Iris pigment epithelial cell (primary cell): Measurements from ENCODE around the gene ABCA8.
A peak's percentile ranks its signal among the peaks of the same experiment; 100 is the strongest.

Source experiments
- DNase-seq: peaks from one replicate; pipeline ENCODE4 v3.0.0-alpha.2; 2011; ENCODE audit warnings: low read depth

ABCA8 gene

DNA sequence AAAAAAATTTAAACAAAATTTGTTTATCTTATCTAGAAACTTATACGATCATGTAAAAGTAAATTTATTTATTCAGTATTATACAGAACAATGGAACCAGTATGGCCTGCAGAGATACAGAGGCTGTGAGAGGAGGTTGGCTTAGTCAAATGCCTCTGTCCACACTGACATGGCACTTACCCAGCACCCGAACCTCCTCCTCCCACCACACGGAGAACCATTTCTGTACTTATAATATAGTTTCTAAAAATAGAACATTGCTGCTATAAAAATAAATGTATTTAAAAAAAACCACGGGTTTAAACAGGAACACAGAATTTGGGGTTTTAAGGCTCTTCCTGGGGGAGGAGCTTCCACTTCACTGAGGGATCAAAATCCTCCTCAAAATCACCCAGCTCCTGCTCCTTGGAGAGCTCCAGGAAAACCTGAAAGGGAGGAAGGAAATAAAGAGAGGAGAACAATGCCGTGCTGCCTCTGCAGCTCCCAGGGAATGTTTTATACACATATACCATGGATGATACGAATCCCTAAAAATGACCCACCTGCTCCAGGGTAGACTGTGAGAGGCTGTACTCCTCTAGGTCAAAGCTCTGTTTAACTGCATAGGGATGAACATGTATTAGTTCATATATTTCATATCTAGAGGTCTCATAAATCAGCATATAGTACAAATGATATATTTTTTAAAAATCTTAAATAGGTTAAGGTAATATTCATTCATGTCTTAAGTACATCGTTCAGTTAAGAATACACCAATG lies 87.3 kb downstream of the ABCA8 start:
- DNase-seq, result no peak

GRCh38 chr17:68865584-68865983 lies 89.6 kb downstream of the ABCA8 start:
- DNase-seq, result no peak

DNA sequence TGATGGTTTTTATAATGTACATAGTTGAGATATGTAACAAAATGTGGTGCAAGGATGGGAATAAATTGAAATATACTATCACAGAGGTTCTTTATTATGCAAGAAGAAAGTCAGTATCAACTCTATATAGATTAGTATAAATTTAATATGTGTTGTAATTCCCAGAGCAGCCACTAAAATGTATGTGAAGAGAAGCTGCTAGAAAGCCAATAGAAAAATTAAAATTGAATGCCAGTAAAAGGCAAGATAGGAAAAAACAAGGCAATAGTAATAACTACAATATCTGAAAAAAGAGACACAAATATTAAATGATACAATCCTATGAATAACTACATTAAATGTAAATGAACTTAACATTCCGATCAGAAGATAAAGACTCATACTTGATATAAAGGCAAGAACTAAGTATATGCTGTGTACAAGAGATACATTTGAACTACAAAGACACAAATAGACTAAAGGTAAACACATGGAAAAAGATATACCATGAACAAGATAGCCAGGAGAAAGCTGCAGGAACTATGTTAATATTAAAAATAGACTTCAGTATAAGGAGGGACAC lies 92.0 kb downstream of the ABCA8 start:
- DNase-seq, result no peak

DNA sequence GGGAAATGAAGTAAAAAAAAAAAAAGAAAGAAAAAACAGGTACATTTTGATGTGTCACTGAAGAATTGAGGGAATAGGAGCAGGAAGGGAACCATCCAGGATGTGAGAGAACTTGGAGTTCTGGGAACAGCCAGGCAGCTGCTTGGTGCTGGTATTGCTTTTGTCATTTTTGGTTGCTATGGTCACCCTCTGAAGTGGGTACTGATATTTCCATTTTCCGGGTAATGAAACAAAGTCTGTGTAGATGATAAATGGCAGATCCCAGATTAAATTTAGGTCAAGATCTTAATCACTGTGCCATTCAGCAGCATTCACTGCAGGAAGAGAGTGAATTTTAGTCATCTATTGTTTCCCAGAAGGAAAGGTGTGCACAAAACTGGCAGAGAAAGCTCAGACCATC lies 93.6 kb downstream of the ABCA8 start:
- no peak for DNase-seq

DNA sequence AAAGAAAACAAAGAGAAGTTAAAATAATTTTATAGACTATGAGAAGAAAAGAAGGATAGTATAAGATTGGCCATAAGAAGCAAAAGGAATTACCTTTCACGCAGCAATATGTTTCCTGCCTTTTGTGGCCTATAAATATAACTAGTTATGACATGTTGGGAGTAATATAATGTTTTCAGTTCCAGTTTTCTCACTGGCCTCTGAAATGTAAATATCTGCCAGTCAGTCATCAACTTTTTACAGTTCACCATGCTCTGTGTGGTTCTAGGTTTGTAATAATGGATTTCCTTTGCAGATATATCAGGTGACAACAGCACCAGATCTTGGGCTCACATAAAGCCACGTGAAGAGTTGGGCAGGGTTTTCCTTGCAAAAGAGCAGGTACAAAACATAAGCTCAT lies 94.3 kb downstream of the ABCA8 start:
- DNase-seq, result no peak

DNA sequence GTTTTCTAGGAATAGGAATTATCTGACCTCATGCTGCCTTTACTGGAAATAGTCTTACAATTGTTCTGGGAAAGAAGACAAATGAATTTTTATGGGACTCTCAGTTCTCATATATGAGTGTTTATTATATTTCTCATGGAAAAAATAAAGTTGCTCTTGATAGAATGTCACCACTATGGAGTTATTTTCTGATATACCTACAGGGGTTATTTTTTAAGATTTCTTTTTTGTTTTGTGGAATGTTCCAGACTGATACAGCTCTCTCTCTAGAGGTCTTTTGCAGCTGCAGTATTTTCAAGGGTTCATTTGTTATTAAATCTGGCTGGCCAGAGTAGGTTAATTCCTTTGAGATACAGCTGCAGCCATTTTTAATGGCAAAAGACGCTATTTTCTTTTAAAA lies 100.7 kb downstream of the ABCA8 start:
- DNase-seq, result no peak

DNA sequence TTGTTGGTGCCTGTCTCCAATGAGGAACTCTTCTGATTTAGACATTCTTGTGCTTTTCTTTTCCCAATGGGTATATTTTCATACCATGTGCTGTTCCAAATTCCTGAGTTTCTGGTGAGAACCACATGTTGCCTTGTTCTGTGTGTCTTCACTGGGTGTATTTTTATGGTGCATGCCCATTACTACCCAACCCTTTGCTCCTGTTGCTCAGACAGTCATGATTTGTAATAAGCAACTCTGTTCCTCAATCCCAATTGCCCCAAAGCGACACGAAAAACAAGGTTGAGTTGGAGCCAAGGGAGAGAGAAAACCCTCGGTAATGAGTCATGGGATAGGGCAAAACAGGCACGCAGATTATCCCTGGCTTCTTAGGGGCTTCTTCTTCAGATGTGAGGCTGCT lies 101.8 kb downstream of the ABCA8 start:
- DNase-seq, result no peak

DNA sequence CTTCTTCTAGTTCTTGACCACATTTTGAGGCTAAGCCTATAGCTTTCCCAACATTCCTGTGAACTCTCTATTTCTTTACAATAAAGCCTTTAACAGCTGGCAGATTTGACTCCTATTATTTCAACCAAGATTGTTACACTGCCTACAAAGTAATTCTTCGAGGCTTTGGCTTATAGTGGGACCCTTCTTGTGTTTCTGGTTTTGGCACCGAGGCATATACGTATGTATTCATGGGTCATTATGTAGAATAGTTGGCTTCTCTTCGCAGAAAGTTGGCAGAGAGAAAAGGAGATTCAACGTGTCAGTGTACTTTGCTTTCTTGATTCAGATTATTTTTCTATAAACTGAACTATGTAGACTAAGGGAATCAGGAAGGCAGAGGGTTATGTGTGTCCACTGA lies 102.2 kb downstream of the ABCA8 start:
- no peak for DNase-seq

DNA sequence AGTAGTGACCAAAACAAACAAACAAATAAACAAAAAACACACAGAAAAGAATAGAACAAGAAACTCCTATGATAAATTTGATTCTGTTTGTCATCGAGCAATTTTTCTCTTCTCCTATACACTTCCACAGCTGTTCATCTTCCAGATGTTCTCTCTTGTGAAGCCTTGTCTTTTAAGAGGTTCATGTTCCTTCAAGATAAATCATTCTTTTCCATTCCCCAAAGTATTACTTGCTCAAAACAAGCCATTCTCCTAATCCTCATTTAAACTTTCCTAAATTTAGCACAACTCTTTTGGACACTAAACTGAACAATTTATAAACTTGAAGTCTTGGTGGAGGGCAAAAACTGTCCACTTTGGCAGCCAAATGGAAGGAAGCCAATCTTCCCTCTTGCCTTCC lies 103.3 kb downstream of the ABCA8 start:
- no peak for DNase-seq

GRCh38 chr17:68850749-68851510 lies 104.3 kb downstream of the ABCA8 start:
- no peak for DNase-seq

- peak; percentile 14 for DNase-seq
Measured at GRCh38 chr17:68849673-68850610, 105.2 kb downstream of the ABCA8 start.

DNA sequence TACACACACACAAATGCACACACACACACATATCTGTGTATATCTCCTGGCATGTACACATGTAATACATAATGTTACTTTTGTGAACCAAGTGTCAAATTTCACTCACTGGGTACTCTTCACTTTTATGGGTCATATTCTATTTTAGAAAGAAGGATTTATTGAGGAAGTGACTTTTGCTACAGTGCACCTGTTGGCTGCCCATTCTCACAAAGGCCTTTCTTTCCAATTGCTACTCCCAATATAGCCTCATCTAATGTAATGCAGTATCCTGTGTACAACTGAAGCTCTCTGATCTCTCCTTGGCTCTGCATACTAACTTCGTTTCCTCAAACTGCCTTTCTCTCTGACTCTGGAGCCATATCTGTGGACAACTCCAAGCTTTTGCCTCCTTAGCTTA lies 107.5 kb downstream of the ABCA8 start:
- no peak for DNase-seq

- DNase-seq, result no peak
Measured at GRCh38 chr17:68843522-68843921, 111.7 kb downstream of the ABCA8 start.

DNA sequence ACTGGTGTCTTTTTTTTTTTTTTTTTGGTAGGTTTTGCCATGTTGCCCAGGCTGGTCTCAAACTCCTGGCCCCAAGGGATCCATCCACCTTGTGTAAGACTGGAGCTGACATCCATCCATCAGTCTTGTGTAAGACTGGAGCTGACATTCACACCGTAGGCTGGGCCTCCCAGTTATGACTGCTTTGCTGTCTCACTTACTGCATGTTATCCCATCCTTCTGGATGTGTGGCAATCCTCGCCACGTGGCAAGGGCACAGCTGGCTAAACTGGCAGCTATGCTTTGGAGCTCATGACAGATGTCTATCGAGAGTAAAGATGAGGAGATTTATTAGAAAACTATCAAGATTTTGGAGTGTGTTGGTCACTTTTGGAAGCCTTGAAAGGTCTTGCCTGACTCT lies 115.1 kb downstream of the ABCA8 start:
- no peak for DNase-seq

GRCh38 chr17:68835071-68835470 lies 120.1 kb downstream of the ABCA8 start:
- DNase-seq, result peak; percentile 50

DNA sequence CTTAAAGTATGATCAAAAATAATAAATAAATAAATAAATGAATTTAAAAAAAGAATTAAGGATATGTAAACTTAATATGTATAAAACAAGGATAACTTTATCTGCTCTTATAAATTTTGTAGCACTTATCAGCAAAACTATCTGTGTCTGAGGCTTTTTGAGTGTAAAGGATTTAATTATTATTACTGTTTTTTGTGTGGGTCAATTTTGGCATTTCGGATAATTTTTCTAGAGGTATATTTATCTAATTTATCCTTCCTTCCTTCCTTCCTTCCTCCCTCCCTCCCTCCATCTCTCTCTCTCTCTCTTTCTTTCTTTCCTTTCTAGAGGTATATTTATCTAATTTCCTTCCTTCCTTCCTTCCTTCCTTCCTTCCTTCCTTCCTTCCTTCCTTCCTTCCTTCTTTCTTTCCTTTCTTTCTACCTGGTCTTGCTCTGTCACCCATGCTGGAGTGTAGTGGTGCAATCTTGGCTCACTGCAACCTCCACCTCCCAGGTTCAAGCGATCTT lies 120.8 kb downstream of the ABCA8 start:
- no peak for DNase-seq

DNA sequence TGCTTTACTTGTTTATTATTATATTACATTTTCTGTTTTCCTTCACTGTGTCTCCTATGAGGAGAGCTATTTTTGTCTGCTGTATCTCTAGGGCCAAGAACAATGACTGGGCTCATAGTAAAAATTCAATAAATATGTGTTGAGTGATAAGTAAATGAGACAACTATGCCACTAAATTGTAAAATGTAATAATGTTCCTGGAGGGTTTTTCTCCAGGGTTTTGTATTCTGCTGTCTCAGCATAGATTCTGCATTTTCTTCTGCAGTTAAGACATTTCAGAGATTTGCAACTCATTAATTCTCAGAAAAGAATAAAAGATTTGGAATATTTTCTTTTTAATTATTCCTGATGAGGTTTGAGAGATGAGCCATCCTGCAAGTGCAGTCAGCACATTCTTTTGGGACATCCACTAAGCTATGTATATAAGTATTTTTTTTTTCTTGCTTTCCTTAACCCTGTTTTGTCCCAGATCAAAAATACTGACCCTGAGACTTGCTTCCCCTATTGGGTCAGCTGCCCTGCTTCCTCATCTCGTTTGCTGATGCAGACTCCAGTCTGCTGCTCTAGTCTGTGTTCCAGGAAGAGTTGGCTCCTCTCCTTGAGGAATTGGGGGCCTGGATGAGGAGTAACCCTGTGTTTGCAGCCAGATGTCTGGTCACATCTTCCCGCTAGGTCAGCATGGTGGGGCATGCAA lies 122.9 kb downstream of the ABCA8 start:
- no peak for DNase-seq

DNA sequence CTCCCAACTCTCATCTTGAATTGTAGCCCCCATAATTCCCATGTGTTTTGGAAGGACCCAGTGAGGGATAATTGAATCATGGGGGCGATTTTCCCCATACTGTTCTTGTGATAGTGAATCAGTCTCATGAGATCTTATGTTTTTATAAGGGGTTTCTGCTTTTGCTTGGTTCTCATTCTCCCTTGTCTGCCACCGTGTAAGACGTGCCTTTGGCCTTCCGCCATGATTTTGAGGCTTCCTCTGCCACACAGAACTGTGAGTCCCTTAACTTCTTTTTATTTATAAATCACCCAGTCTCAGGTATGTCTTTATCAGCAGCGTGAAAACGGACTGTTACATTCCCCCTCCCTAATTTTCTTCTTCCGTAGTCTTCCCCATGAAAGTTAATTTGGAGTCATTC lies 124.0 kb downstream of the ABCA8 start:
- no peak for DNase-seq

DNA sequence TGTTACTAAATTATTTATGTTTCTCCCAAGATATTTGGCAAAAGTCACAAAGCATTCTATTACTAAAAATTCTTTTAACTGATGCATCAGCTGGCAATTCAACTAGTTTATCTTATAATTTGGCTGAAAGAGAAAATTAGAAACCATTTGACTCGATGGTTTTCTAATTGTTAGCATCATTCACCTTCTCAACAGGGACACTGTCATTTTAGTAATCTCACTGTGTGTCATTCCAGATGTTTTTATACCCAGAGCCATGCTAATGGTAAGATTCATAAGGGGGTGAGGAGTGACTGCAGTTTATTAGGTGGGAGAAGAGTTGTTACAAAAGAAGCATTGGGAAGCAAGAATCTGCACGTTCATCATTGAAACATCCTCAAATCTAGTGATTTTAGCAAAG lies 124.9 kb downstream of the ABCA8 start:
- no peak for DNase-seq

- DNase-seq, result no peak
Measured at GRCh38 chr17:68829211-68829610, 126.0 kb downstream of the ABCA8 start.

DNA sequence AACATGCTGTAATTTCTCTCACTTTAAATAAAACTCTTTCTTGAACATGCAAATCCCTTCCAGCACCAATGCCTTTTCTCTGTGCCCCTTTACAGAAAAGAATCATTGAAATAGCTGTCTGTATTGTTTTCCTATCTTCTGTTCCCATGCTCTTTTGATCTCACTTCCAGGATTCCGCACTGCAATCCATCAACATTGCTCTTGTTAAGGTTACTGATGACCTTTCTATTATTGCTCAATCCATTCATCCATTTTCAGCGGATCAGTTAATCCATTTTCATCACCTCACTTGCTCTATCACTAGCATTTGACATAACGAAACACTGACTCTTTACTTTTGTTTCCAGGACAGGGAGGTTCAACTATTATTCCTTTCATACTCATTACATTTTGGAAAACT lies 130.5 kb downstream of the ABCA8 start:
- DNase-seq, result no peak
